HG03521 (cell line): ENCODE data around the gene NMRK2.

Source experiments
- ATAC-seq: cut with Tn5 transposase; IDR thresholded peaks from one replicate; pipeline ENCODE4 v1.9.1; 2021; ENCODE audit warnings: mild to moderate bottlenecking, moderate library complexity; ENCODE audit not compliant: unreplicated experiment

NMRK2 gene

DNA sequence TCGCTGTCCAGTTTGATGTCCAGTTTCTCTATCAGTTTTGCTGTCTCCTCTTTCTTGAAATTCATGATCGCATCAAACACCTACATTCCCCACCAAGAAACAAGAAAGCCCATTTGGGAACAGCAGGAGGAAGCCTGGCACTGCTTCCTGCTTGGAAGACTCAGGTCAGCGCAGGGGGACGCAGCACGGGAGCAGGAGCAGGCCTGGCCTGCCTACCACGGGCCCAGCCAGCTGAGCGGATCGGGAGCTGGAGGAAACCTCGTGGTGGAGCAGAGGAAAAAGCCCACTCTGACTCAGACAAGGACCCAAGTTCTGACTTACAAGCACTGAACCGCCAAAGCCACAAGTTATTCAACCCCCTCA, 48.5 kb downstream of the NMRK2 start:
- ATAC-seq: no peak

DNA sequence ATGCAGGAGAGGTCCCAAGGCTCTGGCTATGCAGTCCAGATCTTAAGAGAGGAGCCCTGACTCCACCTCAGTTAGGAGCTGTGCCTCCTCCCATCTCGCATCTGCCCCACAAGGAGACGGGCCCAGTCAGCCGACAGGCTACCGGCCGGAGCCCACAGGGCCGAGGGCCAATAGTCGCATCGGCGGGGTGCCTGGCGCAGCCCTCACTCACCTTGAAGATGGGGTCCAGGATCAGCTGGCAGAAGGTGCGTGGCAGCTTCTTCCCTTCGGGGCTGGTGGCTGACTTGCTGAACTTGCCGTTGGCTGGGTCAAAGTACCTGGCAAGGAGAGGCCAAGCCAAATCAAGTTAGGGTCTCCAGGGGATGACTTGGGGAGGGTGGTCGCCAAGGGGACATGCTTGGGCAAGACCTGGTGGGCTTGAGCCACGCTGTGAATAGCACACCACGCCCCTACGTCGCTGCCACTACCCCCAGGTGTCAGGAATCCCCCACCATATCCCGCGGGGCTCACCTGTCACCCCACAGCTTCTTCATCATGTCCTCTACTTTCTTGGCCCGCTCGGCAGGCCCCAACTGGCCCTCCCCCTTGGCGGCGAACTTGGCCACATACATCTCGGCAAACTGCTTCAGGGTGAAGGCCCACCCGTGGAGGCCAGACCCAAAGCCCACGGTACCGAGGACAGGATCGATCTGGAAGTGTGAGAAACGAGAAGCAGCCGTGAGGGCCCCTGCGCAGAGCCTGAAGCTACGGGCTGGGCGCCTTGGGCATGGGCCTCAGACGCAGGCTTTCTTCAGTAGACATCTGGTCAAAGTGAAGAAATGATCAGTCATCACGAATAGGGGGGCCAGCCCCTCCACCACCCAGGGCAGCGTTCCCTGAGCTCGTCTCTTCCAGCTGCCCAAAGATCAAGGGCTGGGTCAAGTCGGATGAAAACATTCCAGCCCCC, 49.1 kb downstream of the NMRK2 start:
- ATAC-seq: no peak

DNA sequence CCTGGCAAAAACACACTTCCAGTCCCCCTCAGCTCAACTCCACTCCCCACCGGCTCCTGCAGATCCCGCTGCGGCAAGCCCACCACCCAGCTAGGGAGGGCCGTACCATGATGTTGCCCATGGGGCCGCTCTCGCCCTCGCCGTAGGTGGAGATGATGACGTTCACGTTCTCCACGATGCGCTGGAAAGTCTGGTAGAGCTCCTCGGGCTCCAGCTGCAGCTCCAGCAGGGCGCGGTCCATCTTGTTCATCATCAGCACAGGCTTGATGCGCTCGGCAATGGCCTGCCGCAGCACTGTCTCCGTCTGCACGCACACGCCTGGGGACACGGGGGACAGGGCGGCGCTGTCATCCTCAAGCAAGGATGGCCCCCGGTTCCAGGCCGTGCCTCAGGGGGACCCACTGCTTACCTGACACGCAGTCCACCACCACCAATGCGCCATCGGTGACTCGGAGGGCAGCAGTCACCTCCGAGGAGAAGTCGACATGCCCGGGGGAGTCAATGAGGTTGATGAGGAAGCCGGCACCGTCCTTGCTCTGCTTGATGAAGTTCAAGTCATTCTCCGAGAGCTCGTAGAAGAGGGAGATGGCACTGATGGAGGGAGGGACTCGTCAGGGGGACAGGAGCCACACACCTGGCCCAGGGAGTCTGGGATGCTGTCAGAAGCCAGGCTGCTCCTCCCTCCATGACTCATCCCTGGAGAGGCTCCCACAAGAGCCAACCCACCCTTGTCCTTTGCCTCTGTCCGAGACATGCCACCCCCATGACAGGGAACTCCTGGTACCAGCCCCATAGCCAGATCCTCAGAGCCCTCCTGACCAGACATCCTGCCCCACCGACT, 50.1 kb downstream of the NMRK2 start:
- ATAC-seq: no peak

DNA sequence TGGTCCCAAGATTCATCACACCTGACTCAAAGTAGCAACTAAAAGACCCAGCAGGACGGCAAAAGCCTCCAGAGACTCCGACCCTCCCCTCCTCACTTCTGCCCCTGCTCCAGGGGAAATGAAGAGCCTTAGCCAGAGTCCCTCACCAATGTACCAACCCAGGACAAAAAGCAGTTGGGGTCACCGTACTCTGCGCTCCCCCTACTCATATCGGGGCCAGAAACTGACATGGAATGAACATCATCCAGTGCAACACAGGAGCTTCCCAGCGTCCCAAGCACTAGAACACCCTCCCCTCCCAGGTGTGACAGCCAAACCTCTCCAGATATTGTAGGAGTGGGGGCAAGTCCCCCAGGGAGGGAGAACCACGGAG, 50.7 kb downstream of the NMRK2 start:
- ATAC-seq: no peak

DNA sequence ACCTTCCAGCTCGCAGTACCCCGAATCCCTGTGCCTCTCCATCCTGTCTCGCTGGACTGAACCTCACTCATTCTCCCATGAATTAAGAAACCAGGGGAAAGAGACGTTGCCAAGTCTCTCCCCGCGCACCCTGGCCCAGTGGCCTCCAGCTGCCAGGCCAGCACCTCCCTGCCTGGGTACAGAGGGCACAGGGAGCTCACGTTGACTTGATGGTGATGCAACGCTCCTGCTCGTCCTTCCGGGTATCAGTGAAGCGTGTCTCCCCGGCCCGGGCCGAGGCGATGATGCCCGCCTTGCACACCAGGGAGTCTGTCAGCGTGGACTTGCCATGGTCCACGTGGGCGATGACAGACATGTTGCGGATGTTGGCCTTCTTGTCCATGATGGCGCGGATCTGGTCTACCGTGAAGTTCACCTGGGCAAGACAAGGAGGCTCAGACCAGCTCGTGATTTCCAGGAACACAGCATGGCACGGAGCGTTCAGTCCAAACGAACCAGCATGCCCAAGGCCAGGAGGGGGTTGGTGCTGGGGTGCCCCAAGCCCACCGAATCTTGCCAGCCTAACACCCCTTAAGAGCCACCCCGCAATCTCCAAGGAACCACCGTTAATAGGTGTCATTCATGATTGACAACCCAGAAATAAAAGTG, 51.2 kb downstream of the NMRK2 start:
- ATAC-seq: no peak

DNA sequence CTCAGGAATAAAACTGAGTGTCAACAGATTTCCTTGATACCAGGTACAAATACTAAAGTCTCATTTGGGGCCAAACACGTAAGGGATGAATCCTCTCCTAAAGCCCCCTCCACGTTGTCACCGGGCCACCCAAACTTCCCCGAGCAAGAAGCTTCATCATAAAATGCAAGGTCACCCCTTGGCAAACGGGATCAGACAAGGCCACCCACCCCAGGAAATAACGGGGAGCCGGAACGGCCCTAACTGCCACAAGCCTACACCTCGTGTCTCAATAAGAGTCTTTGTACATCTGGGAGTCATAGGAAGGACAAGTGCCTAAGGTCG, 51.7 kb downstream of the NMRK2 start:
- ATAC-seq: no peak

DNA sequence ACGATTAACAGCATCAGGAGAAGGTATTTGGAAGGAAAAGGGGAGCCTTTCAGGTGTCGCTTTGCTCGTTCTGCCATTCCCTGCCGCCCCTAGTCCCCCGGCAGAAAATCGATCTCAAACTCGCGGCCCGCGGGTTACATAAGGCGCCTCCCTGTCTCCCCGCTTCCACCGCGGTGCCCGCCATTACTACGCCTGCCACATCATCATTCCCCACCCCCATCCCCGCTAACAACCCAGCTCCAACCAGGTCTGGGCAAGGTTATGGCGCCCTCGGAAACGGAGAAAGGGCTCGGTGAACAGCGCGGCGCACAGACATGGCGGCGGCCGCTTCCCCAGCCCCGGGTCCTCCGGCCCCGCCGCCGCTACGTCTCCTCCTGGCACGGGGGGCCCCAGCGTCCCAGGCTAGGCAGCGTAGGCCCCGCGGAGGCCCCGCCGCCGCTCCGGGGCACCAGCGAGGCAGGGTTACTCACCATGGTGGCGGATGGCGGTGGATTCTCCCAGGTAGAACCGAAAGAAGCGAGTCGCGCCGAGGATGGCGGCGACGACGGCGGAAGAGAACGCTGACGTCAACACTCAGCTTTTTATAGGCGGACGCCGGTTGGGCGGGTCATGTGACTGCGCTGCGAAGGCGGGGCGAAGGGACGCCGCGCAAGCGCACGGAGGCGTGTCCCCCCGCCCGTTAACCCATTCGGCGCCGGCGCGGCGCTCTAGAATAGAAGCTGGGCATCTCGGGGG, 52.2 kb downstream of the NMRK2 start, which contains the start of gene EEF2:
TSS of gene EEF2 (minus strand) at position 556 of the 735 bp plus-strand sequence. CDS start at position 473, 83 bp downstream.
- peak; percentile 61 for ATAC-seq

DNA sequence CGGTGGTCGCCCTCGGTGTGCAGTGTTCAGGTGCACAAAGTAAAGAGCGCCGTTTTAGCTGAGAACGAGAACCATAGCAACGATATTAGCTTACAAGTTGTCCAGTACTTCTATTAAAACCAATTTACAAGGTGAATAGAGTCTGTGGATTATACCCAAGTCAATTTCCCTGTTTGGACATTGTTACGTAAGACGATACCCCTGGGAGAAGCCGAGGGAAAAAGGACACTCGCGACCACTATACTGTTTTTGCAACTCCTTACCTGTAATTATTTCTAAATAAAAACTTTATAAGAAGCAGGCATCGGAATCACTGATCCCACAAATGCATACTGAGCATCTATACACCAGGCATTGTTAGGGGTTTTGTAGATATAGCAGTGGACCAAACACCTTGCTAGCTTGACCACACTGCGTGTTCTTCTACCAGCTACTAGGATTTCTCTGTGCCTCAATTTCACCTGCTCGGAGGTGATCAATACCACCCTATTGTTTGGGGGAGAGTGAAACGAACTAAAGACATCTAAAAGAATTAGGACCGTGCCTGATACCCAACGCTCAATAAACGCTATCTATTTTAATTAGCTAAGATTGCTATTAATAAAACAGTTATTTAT, 52.9 kb downstream of the NMRK2 start:
- no peak for ATAC-seq

DNA sequence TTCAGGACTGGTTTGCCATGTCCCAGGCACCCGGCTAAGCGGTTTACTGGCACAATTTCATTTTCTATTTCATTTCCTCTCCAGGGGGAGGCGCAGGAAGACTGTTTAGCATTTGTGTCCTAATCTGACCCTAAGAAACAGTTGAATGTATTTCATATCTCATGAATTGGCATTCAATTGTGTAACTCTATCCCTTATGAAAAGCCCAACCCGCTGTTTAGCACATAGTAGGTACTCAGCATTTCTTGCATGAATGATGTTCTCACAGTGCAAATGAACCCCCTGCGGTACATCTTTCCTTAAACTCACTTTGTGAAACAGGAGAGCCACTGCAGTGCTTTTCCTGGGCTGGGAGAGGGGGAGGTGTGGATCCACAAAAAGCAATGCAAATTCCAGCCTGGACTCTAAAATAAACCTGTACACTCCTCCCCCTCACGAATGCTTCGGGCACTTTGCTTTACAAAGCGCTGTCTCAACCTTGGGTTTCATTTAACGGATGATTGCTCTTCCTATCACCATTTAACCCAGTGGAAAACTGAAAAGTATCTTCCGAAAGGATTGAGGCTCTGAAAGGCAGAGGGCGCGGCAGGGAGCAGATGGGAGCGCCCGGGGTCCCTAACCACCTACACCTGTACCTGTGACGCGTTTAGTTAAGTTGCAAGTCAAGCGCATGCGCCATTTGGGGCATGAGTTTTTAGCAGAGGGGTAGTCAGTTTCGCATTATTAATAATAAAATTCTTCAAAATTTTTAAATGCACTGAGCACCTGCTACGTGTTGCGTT, 53.6 kb downstream of the NMRK2 start:
- no peak for ATAC-seq

DNA sequence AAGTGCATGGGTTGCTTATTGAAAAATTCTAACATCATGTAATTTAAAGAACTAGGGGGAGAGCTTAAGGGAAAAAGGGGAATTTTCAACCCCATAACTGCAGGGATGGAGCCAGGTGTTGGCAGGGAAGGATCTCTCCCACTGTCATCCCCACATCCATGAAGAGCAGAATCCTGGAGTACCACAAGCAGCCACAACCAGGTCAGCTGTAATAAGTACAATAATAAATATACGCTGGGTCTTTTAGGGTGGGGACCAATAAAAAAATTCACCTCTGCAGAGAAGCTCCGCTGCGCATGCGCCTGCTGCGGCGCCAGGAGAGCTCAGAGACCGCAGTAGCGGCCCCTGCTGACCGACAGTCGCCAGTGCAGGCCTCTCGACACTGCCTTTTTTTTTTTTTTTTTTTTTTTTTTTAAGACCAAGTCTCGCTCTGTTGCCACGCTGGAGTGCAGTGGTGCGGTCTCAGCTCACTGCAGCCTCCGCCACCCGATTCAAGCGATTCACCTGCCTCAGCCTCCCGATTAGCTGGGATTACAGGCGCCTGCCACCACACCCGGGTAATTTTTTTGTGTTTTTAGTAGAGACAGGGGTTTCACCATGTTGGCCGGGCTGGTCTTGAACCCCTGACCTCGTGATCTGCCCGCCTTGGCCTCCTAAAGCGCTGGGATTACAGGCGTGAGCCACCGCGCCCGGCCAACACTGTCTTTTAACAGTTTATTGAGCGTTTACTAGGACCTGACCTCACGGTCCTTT, 54.9 kb downstream of the NMRK2 start:
- peak; percentile 41 for ATAC-seq

DNA sequence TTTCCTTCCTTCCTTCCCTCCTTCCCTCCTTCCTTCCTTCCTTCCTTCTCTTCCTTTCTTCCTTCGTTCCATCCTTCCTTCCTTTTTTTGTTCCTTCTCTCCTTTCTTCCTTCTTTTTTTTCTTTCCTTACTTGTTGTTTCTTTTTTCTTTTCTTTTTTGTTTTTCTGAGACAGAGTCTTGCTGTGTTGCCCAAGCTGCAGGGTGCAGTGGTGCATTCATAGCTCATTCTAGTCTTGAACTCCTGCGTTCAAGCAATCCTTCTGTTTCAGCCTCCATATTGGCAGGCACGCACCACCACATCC, 57.9 kb downstream of the NMRK2 start:
- ATAC-seq: no peak
